SK-N-SH (cell line): ENCODE data around the gene UBE2D1. TPM values are rescaled to one million over a fixed set of nuclear protein-coding genes. Genes with fewer than 3 reads are reported as not detected.

Experiments
- CTCF ChIA-PET: fragments of 300-600, 350-600 bp; formaldehyde crosslinking; extraction: SDS; loops from one replicate; lab custom pipeline; 2021; lab: Yijun Ruan, JAX
- POLR2A ChIA-PET: fragments of 350-600 bp; sonication (Branson Sonifier 250); formaldehyde crosslinking; extraction: SDS; loops from one replicate; lab custom pipeline; 2020; ENCODE audit warnings: antibody characterized with exemption, inconsistent platforms; lab: Yijun Ruan, JAX
- DNase-seq: peaks from one replicate; pipeline ENCODE4 v3.0.0; 2012
- H2AFZ ChIP-seq: fragments of 200-600 bp; sonication (generic); 2 replicates; pipeline ENCODE4 v1.8.1; 2016; ENCODE audit warnings: antibody characterized with exemption, mild to moderate bottlenecking, low read depth
- H3F3A ChIP-seq: fragments of 200-600 bp; sonication (generic); replicated peaks from 2 replicates; pipeline ENCODE3; 2016; ENCODE audit warnings: antibody characterized with exemption, mild to moderate bottlenecking; ENCODE audit not compliant: insufficient read depth
- H3K27ac ChIP-seq, 2 experiments: fragments of 200-500 bp in 1 of 2; fragments of 200-600 bp in 1 of 2; sonication (Bioruptor generic) in 1 of 2; sonication (generic), shearing (Covaris generic) in 1 of 2; 2 replicates each; pipeline versions ENCODE4 v1.5.1 to v1.6.1; 2014 to 2016; ENCODE audit warnings: low read depth in 2 of 2, inconsistent platforms in 1 of 2, low read length in 1 of 2, mild to moderate bottlenecking in 1 of 2, mixed read lengths in 1 of 2
- H3K27me3 ChIP-seq: fragments of 200-600 bp; sonication (generic), shearing (Covaris generic); 2 replicates; pipeline ENCODE4 v1.6.1; 2016; ENCODE audit warnings: mixed run types; ENCODE audit not compliant: insufficient read depth
- H3K36me3 ChIP-seq, 2 experiments: fragments of 200-500 bp in 1 of 2; fragments of 200-600 bp in 1 of 2; sonication (Bioruptor generic) in 1 of 2; sonication (generic) in 1 of 2; replicated peaks in 1 of 2; 2 replicates each; pipeline versions ENCODE3 to v1.5.1; 2014 to 2016; ENCODE audit warnings: low read length in 1 of 2, mild to moderate bottlenecking in 1 of 2; ENCODE audit not compliant: insufficient read depth in 2 of 2, control insufficient read depth in 1 of 2
- H3K4me1 ChIP-seq, 2 experiments: fragments of 200-500 bp in 1 of 2; fragments of 200-600 bp in 1 of 2; sonication (Bioruptor generic) in 1 of 2; sonication (generic), shearing (Covaris generic) in 1 of 2; 2 replicates each; pipeline versions ENCODE4 v1.5.1 to v1.6.1; 2014 to 2016; ENCODE audit warnings: low read depth in 1 of 2, low read length in 1 of 2, mixed run types in 1 of 2; ENCODE audit not compliant: insufficient read depth in 2 of 2, control insufficient read depth in 1 of 2
- H3K4me2 ChIP-seq: fragments of 200-600 bp; sonication (generic), shearing (Covaris generic); 2 replicates; pipeline ENCODE4 v1.6.1; 2017; ENCODE audit warnings: mixed run types
- H3K4me3 ChIP-seq, 2 experiments: fragments of 200-500 bp in 1 of 2; fragments of 200-600 bp in 1 of 2; sonication (Bioruptor generic) in 1 of 2; sonication (generic), shearing (Covaris generic) in 1 of 2; 2 replicates each; pipeline versions ENCODE4 v1.5.1 to v1.8.1; 2014 to 2016; ENCODE audit warnings: low read depth in 2 of 2, inconsistent platforms in 1 of 2, low read length in 1 of 2, mild to moderate bottlenecking in 1 of 2, mixed read lengths in 1 of 2, moderate library complexity in 1 of 2
- H3K79me2 ChIP-seq: fragments of 200-600 bp; sonication (generic); 2 replicates; pipeline ENCODE4 v1.8.1; 2017; ENCODE audit warnings: mild to moderate bottlenecking; ENCODE audit not compliant: insufficient read depth
- H3K9ac ChIP-seq: fragments of 200-600 bp; sonication (generic); 2 replicates; pipeline ENCODE4 v1.6.1; 2017; ENCODE audit warnings: mixed run types
- H3K9me2 ChIP-seq: fragments of 200-600 bp; sonication (generic); 2 replicates; pipeline ENCODE4 v1.6.1; 2017; ENCODE audit warnings: mixed run types
- H3K9me3 ChIP-seq: fragments of 200-600 bp; sonication (generic); 2 replicates; pipeline ENCODE4 v1.6.1; 2017; ENCODE audit warnings: mixed run types, mild to moderate bottlenecking, moderate library complexity
- H4K20me1 ChIP-seq: fragments of 200-600 bp; sonication (generic); 2 replicates; pipeline ENCODE4 v1.6.1; 2017; ENCODE audit warnings: mild to moderate bottlenecking, mixed run types; ENCODE audit not compliant: insufficient read depth
- CTCF ChIP-seq: fragments of 200-600 bp; sonication (generic); IDR thresholded peaks from 2 replicates; pipeline ENCODE4 v1.6.1; 2017; ENCODE audit warnings: antibody characterized with exemption, mild to moderate bottlenecking, moderate library complexity
- FOSL2 ChIP-seq: IDR thresholded peaks from 2 replicates; pipeline ENCODE4 v1.4.0; 2012; ENCODE audit warnings: low read depth, mild to moderate bottlenecking, moderate library complexity, borderline replicate concordance
- FOXM1 ChIP-seq: IDR thresholded peaks from 2 replicates; pipeline ENCODE4 v1.4.0; 2012; ENCODE audit warnings: low read depth, mild to moderate bottlenecking
- GATA2 ChIP-seq: sonication (generic); formaldehyde crosslinking; IDR thresholded peaks from 2 replicates; pipeline ENCODE4 v1.5.0; 2020; ENCODE audit warnings: mild to moderate bottlenecking, missing genetic modification reagents
- MEF2A ChIP-seq: IDR thresholded peaks from 2 replicates; pipeline ENCODE4 v1.4.0; 2012; ENCODE audit warnings: low read depth, borderline replicate concordance
- NRF1 ChIP-seq: IDR thresholded peaks from 2 replicates; pipeline ENCODE4 v1.6.1; 2012; ENCODE audit warnings: low read depth, mild to moderate bottlenecking, low read length
- POLR2AphosphoS5 ChIP-seq: IDR thresholded peaks from 2 replicates; pipeline ENCODE4 v1.6.1; 2012; ENCODE audit warnings: low read depth, low read length
- RAD21 ChIP-seq: IDR thresholded peaks from 2 replicates; pipeline ENCODE4 v1.6.1; 2012; ENCODE audit warnings: mild to moderate bottlenecking, low read length
- RCOR1 ChIP-seq: fragments of 150-350 bp; IDR thresholded peaks from 2 replicates; pipeline ENCODE4 v1.6.1; 2017; ENCODE audit warnings: antibody characterized with exemption, low read length
- REST ChIP-seq: IDR thresholded peaks from 2 replicates; pipeline ENCODE4 v1.6.1; 2012; ENCODE audit warnings: mild to moderate bottlenecking, low read depth, low read length, moderate library complexity
- RFX5 ChIP-seq: IDR thresholded peaks from 2 replicates; pipeline ENCODE4 v1.6.1; 2012; ENCODE audit warnings: mild to moderate bottlenecking, improper control_type of control experiment, low read length
- RXRA ChIP-seq: IDR thresholded peaks from 2 replicates; pipeline ENCODE4 v1.4.0; 2012; ENCODE audit warnings: low read depth, mild to moderate bottlenecking, borderline replicate concordance
- SMC3 ChIP-seq: IDR thresholded peaks from 2 replicates; pipeline ENCODE4 v1.6.1; 2012; ENCODE audit warnings: low read depth, low read length, improper control_type of control experiment
- TAF1 ChIP-seq: IDR thresholded peaks from 2 replicates; pipeline ENCODE4 v1.6.1; 2012; ENCODE audit warnings: low read depth, mild to moderate bottlenecking, low read length, moderate library complexity, borderline replicate concordance
- TEAD4 ChIP-seq: IDR thresholded peaks from 2 replicates; pipeline ENCODE4 v1.4.0; 2012; ENCODE audit warnings: mild to moderate bottlenecking, borderline replicate concordance; ENCODE audit not compliant: insufficient read depth
- USF1 ChIP-seq: IDR thresholded peaks from 2 replicates; pipeline ENCODE4 v1.4.0; 2012; ENCODE audit warnings: low read depth, borderline replicate concordance
- USF2 ChIP-seq: fragments of 150-350 bp; IDR thresholded peaks from 2 replicates; pipeline ENCODE4 v1.6.1; 2017; ENCODE audit warnings: antibody characterized with exemption, low read length, low read depth, borderline replicate concordance
- YY1 ChIP-seq: IDR thresholded peaks from 2 replicates; pipeline ENCODE4 v1.4.0; 2012; ENCODE audit warnings: low read depth, mild to moderate bottlenecking
- WGBS: methylation state at CpG from one replicate; pipeline ENCODE4 v1.1.6; 2017; ENCODE audit warnings: low lambda C conversion rate; 5-methylcytosine and 5-hydroxymethylcytosine counted together
- polyA plus RNA-seq, 3 experiments: library from polyadenylated mRNA; depleted of rRNA; stranded (reverse); fragments of >200 nt; gene quantifications; 2 replicates each; pipeline ENCODE4 v1.2.3, GENCODE V29; 2012

The UBE2D1 gene
- polyA plus RNA-seq, 1 of the 3 experiments (the other 2 are of a cell fraction), result 8.7 TPM

- no peak overlapping the region for H3K4me3 ChIP-seq
- H3K27me3 ChIP-seq, result no peaks in the 10 kb centered on the region
- no peak overlapping the region for H2AFZ ChIP-seq
- no peaks in the 10 kb centered on the region for H3K4me1 ChIP-seq
- no peaks in the 10 kb centered on the region for H4K20me1 ChIP-seq
- H3K9me2 ChIP-seq, result no peaks in the 10 kb centered on the region
- no peak overlapping the region for H3K9ac ChIP-seq
- peaks cover 52 to 69% of the 10 kb centered on the region in 2 experiments for H3K36me3 ChIP-seq
- no peak for TF ChIP-seq NRF1
- no peak for TF ChIP-seq RCOR1
- TF ChIP-seq MEF2A, result no peak
- no peak for TF ChIP-seq USF1
- no peak for TF ChIP-seq USF2
- no peak for TF ChIP-seq TAF1
- no peak for TF ChIP-seq YY1
- no peak for TF ChIP-seq FOXM1
- no peak for TF ChIP-seq CTCF
- H3F3A ChIP-seq, result peaks cover 7% of the 10 kb centered on the region
- H3K4me2 ChIP-seq, result no peak overlapping the region
- peaks cover 13% of the 10 kb centered on the region; the same call in 1 of the 2 replicates for H3K79me2 ChIP-seq
- ChIA-PET CTCF (interaction anchor here (3.2 kb wide), 1 partner anchor 19 kb away, joined by 10 read pairs; no protein-coding TSS in a partner anchor), POLR2A (no interaction called here)
- DNase-seq, result no peak
- no peaks in the 10 kb centered on the region for H3K9me3 ChIP-seq
- no peak overlapping the region for H3K27ac ChIP-seq
Measured at GRCh38 chr10:58396057-58396456, 61.3 kb downstream of the UBE2D1 start.

GRCh38 chr10:58397830-58398229 is 63.0 kb downstream of the UBE2D1 start:
- H3K9me3 ChIP-seq, result no peaks in the 10 kb centered on the region
- H3K79me2 ChIP-seq, result no peaks in the 10 kb centered on the region
- no peak overlapping the region for H3K27ac ChIP-seq
- CTCF ChIA-PET, result interaction anchor here (1.6 to 3.2 kb wide), 2 partner anchors 17 to 107 kb away, joined by 4 to 10 read pairs; no protein-coding TSS in a partner anchor
- 100% methylated on average over 3 of the region's 3 CpGs for WGBS
- no peaks in the 10 kb centered on the region for H3K9me2 ChIP-seq
- H3K36me3 ChIP-seq, result peaks cover 42 to 52% of the 10 kb centered on the region in 2 experiments
- H2AFZ ChIP-seq, result no peak overlapping the region
- DNase-seq, result no peak
- H3K4me1 ChIP-seq, result no peaks in the 10 kb centered on the region
- H3K4me3 ChIP-seq, result no peak overlapping the region
- H3K9ac ChIP-seq, result no peak overlapping the region
- H3K27me3 ChIP-seq, result no peaks in the 10 kb centered on the region
- peaks cover 7% of the 10 kb centered on the region for H3F3A ChIP-seq
- POLR2A ChIA-PET, result interaction anchor here (0.8 kb wide), 1 partner anchor 12 kb away, joined by 3 read pairs; the partner anchor contains the start of gene TFAM
- no peaks in the 10 kb centered on the region for H4K20me1 ChIP-seq
- H3K4me2 ChIP-seq, result no peak overlapping the region
- no peak for TF ChIP-seq GATA2 (CRISPR knock-in tag)
- no peak for TF ChIP-seq USF2
- no peak for TF ChIP-seq RXRA
- TF ChIP-seq FOXM1, result no peak
- TF ChIP-seq RFX5, result no peak
- TF ChIP-seq FOSL2, result no peak
- no peak for TF ChIP-seq POLR2AphosphoS5
- no peak for TF ChIP-seq REST
- TF ChIP-seq TEAD4, result no peak
- TF ChIP-seq MEF2A, result no peak
- TF ChIP-seq RAD21, result no peak
- TF ChIP-seq SMC3, result no peak
